Coronary artery (tissue), 2 donors: ENCODE results near the gene CAPZB.

Experiments used
- DNase-seq: peaks from one replicate; pipeline ENCODE4 v3.0.0-alpha.2; 2017; ENCODE audit warnings: low spot score
- H3K27ac ChIP-seq, 2 donors: fragments of 200-600 bp; sonication (generic); one replicate each; pipeline ENCODE4 v1.5.1; 2016 to 2019
- H3K4me3 ChIP-seq: fragments of 200-600 bp; sonication (generic); 2 replicates; pipeline ENCODE4 v1.5.1; 2016; ENCODE audit warnings: mild to moderate bottlenecking, moderate library complexity
- TF ChIP-seq, protein P1 (sequence below): fragments of 200-600 bp; sonication (generic); IDR thresholded peaks from one replicate; pipeline ENCODE4 v1.5.1; 2019; ENCODE audit warnings: antibody characterized with exemption

CAPZB gene

DNA sequence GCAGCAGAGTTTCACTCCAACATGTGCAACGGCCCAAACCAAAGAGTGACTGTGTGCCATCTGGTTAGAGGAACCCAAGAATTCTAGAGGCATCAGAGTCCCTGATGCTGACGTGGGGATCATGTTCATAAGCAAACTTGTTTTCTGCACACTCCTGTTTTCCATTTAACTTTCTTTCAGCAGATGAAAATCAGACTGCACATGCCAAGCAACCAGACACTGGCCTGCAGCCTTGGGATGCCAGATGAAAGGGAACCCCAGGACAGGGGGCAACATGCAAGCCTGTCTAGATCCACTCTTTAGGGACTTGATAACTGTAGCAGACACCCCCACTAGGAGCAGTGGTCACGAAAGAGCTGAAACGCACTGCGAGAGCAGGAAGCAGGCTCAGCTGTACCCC lies 116.4 kb downstream of the CAPZB start:
- Histone ChIP-seq H3K27ac (no peak overlapping the region), H3K4me3 (no peak overlapping the region)
- DNase-seq: no peak
- TF ChIP-seq, protein P1, sequence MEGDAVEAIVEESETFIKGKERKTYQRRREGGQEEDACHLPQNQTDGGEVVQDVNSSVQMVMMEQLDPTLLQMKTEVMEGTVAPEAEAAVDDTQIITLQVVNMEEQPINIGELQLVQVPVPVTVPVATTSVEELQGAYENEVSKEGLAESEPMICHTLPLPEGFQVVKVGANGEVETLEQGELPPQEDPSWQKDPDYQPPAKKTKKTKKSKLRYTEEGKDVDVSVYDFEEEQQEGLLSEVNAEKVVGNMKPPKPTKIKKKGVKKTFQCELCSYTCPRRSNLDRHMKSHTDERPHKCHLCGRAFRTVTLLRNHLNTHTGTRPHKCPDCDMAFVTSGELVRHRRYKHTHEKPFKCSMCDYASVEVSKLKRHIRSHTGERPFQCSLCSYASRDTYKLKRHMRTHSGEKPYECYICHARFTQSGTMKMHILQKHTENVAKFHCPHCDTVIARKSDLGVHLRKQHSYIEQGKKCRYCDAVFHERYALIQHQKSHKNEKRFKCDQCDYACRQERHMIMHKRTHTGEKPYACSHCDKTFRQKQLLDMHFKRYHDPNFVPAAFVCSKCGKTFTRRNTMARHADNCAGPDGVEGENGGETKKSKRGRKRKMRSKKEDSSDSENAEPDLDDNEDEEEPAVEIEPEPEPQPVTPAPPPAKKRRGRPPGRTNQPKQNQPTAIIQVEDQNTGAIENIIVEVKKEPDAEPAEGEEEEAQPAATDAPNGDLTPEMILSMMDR: no peak

DNA sequence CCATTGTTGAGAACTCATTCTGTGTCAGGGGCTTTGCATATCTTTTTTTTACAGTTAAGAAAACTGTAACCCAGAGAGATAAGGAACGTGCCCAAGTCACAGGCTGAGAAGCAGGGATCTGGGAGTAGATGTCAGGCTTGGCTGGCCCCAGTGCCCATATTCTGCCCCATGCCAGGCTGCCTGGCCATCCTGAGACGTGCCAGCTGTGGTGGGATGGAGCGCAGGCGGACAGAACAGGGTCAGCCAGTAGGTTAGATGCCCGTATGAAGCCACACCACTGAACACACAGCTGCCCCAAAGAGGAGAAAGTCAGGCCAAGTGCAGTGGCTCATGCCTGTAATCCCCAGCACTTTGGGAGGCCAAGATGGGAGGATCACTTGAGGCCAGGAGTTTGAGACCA lies 117.3 kb downstream of the CAPZB start:
- TF ChIP-seq, protein P1: no peak
- H3K27ac ChIP-seq: no peak overlapping the region
- H3K4me3 ChIP-seq: no peak overlapping the region
- DNase-seq: no peak

DNA sequence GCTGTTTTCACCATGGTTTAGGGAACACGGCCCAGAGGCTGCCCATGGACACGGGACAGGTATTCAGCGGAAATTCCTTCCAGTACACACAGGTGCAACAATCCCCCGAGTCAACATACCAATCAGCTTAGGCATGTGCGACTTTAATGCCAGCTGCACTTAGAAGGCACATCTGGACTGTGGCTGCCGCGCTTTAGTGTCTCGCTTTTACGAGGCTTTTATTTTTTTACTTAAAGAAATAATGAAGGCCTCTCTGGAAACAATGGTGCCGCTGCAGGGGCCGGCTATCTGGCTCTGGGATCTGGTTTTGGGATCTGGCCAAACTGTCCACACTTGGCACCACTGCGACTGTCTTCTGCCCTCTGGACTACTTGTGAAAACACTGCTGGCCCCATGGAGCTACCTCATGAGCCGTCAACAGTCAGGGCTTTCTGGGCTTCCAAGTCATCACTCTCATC lies 117.7 kb downstream of the CAPZB start:
- H3K4me3 ChIP-seq: no peak overlapping the region

DNA sequence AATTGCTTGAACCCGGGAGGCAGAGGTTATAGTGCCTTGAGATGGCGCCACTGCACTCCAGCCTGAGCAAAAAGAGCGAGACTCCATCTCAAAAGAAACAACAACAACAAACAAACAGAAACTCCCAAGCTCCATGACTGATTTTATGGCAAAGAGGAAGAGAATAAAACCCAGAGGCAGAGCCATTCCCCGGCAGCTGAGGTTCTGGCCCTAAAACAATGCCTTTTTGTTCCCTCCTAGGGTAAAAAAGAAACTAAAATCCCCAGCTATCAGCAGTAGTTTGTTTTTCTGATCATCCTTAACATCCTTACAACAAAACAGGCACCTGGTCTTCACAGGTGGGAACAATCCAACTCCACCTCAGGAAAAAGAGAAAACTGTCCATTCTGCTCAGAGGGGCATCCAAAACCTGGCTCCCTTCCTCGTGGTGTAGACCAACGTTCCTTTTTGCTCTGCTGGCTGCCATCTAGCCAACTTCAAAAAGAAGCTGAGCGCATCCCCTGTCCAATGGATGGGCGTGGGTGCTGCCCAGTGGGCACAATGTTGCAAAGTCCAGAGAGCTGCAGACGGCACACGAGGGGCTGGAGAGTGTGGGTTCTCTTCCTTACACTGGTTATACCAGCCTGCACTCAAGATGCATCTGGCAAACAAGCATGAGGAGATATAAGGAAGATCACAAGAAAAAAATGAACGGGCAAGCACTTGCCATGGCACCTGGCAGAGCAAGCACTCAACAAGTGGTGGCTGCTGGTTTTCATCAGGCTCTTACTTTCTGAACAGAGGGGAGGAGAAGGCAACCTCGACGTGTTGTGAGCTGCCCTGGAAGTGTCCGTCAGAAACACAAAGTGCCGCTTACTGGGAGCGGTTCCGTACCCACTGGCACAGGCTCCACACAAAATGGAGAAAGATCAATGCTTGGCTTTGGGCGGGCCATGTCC lies 118.5 kb downstream of the CAPZB start:
- DNase-seq: no peak
- no peak overlapping the region for H3K27ac ChIP-seq
- TF ChIP-seq, protein P1: no peak
- H3K4me3 ChIP-seq: no peak overlapping the region

More for the DNA sequence above, 117.7 kb downstream of the CAPZB start:
- no peak for DNase-seq
- TF ChIP-seq, protein P1: no peak
- no peak overlapping the region for H3K27ac ChIP-seq

DNA sequence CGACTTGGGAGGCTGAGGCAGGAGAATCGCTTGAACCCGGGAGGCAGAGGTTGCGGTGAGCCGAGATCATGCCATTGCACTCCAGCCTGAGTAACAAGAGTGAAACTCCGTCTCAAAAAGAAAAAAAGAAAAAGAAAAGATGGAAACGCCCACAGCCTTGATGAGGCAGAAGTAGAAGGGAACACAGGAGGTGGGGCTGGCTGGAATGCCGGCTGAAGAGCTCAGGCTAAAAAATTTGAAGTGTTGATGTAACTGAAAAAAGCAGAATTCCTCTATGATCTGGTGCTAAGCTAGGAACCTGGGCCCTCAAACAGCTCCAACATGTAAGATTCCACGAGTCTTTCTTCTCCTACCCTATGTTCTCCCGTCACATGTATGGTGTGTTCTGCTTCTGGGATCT lies 119.6 kb downstream of the CAPZB start:
- H3K27ac ChIP-seq: no peak overlapping the region
- DNase-seq: no peak
- TF ChIP-seq, protein P1: no peak
- H3K4me3 ChIP-seq: no peak overlapping the region

DNA sequence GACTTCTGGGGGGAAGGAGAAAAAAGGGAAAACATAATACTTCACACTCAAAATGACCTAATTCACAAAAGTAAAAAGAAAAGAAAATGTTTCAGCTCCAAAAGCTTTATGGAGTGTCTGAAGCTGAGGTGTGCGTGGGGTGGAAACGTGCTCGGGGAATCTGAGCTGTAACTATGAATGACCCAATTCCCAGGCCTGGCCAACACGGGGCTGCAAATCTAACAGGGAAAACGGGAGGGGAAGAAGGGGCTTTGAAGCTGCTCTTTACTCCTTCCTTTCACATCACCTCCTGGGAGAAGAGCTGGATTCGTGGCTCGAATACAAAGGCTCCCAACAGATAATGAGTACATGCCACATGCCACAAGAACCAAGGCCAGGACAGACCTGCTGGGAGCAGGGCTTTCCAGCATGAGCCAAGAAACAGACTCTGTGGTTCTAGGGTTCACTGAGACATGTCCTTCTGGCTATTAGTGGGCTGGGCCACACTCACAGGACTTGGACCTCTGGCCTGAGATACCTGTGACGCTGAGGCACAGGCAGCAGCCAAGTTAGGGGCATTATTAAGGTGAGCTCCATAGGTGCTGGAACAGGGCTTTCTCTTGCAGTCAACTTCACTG lies 121.7 kb downstream of the CAPZB start:
- no peak for DNase-seq
- Histone ChIP-seq H3K27ac (no peak overlapping the region), H3K4me3 (no peak overlapping the region)
- TF ChIP-seq, protein P1: no peak
